Measurements from ENCODE around the gene TMCC1. TPM values are rescaled to one million over a fixed set of nuclear protein-coding genes. Genes with fewer than 3 reads are reported as not detected.

The TMCC1 gene
- polyA plus RNA-seq, 1 of the 3 experiments (the other 2 are of a cell fraction) = 7.2 TPM

DNA sequence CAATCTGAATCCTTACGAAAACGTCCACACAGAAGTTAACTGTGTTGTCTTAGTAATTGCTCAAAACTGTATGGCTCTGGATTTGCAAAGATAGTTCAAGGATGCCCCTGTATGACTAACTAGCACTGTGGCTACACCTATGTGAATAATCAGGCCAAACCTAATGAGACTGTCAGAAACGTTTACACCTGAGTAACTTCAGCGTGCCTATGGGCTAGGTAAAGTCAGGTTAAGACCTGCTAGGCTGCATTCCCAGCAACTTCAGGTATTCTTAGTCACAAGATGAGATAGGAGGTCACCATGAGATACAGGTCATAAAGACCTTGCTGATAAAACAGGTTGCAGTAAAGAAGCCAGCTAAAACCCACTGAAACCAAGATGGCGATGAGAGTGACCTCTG is 199.3 kb downstream of the TMCC1 start:
- no peaks in the 10 kb centered on the region for H3K79me2 ChIP-seq (ENCODE audit: insufficient read depth)
- H4K20me1 ChIP-seq (ENCODE audit: insufficient read depth) = no peaks in the 10 kb centered on the region
- no peak overlapping the region for H3K27ac ChIP-seq (ENCODE audit: low read depth in 2 of 2, low read length in 1 of 2)
- no peak overlapping the region for H3K9ac ChIP-seq
- no peak overlapping the region for H3K4me2 ChIP-seq
- H2AFZ ChIP-seq (ENCODE audit: low read depth) = no peak overlapping the region
- no peaks in the 10 kb centered on the region for H3K36me3 ChIP-seq (replicated peaks in 1 of 2; ENCODE audit: control insufficient read depth in 1 of 2, insufficient read depth in 2 of 2, low read length in 1 of 2)
- WGBS (ENCODE audit: low lambda C conversion rate) = 96% methylated on average over 5 of the region's 5 CpGs
- no peaks in the 10 kb centered on the region for H3K9me2 ChIP-seq
- TF ChIP-seq EZH2phosphoT487 (IDR thresholded peaks at IDR 0.05; ENCODE audit: borderline replicate concordance, low read depth) = no peak
- ChIA-PET POLR2A (no interaction called here), CTCF (interaction anchor here (0.7 kb wide), 1 partner anchor 125 kb away, joined by 4 read pairs; no protein-coding TSS in a partner anchor)
- no peaks in the 10 kb centered on the region for H3F3A ChIP-seq (replicated peaks; ENCODE audit: insufficient read depth)
- no peaks in the 10 kb centered on the region for H3K27me3 ChIP-seq (ENCODE audit: insufficient read depth)
- no peak overlapping the region for H3K4me3 ChIP-seq (ENCODE audit: low read depth in 2 of 2, low read length in 1 of 2)
- DNase-seq = no peak
- no peaks in the 10 kb centered on the region for H3K9me3 ChIP-seq
- peaks cover 4 to 7% of the 10 kb centered on the region in 2 experiments; a peak in 3 of 4 replicates for H3K4me1 ChIP-seq (ENCODE audit: control insufficient read depth in 1 of 2, insufficient read depth in 2 of 2, low read depth in 1 of 2, low read length in 1 of 2)

- Histone ChIP-seq H3K9ac (no peak overlapping the region), H3K27me3 (ENCODE audit: insufficient read depth) (no peaks in the 10 kb centered on the region), H3K9me3 (no peaks in the 10 kb centered on the region), H3K4me1 (ENCODE audit: control insufficient read depth in 1 of 2, insufficient read depth in 2 of 2, low read depth in 1 of 2, low read length in 1 of 2) (peaks cover 13 to 17% of the 10 kb centered on the region in 2 experiments), H3K4me2 (no peak overlapping the region), H3K79me2 (ENCODE audit: insufficient read depth) (no peaks in the 10 kb centered on the region), H4K20me1 (ENCODE audit: insufficient read depth) (no peaks in the 10 kb centered on the region), H3K9me2 (no peaks in the 10 kb centered on the region), H3F3A (replicated peaks; ENCODE audit: insufficient read depth) (peaks cover 10% of the 10 kb centered on the region), H3K27ac (ENCODE audit: low read depth in 2 of 2, low read length in 1 of 2) (no peak overlapping the region), H2AFZ (ENCODE audit: low read depth) (no peak overlapping the region), H3K36me3 (replicated peaks in 1 of 2; ENCODE audit: control insufficient read depth in 1 of 2, insufficient read depth in 2 of 2, low read length in 1 of 2) (no peaks in the 10 kb centered on the region), H3K4me3 (ENCODE audit: low read depth in 2 of 2, low read length in 1 of 2) (no peak overlapping the region)
- WGBS (ENCODE audit: low lambda C conversion rate) = 92% methylated on average over 2 of the region's 2 CpGs
- CTCF ChIA-PET = interaction anchor here (0.6 to 0.8 kb wide), 2 partner anchors 27 to 131 kb away, joined by 3 to 4 read pairs; no protein-coding TSS in a partner anchor
- no peak for DNase-seq
- TF ChIP-seq YY1 (IDR thresholded peaks at IDR 0.05; ENCODE audit: low read depth) = no peak
- no peak for TF ChIP-seq SIN3A (IDR thresholded peaks at IDR 0.05; ENCODE audit: borderline replicate concordance, low read depth, low read length)
- TF ChIP-seq MEF2A (IDR thresholded peaks at IDR 0.05; ENCODE audit: borderline replicate concordance, low read depth) = no peak
- TF ChIP-seq, protein P1, sequence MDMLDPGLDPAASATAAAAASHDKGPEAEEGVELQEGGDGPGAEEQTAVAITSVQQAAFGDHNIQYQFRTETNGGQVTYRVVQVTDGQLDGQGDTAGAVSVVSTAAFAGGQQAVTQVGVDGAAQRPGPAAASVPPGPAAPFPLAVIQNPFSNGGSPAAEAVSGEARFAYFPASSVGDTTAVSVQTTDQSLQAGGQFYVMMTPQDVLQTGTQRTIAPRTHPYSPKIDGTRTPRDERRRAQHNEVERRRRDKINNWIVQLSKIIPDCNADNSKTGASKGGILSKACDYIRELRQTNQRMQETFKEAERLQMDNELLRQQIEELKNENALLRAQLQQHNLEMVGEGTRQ (IDR thresholded peaks at IDR 0.05; ENCODE audit: borderline replicate concordance, low read depth, low read length) = no peak
- no peak for TF ChIP-seq MXI1 (IDR thresholded peaks at IDR 0.05; ENCODE audit: low read depth, low read length)
- no peak for TF ChIP-seq GABPA (IDR thresholded peaks at IDR 0.05; ENCODE audit: low read depth)
- TF ChIP-seq IRF3 (IDR thresholded peaks at IDR 0.05; ENCODE audit: low read depth, low read length) = no peak
- TF ChIP-seq TAF1 (IDR thresholded peaks at IDR 0.05; ENCODE audit: borderline replicate concordance, low read depth, low read length) = no peak
- TF ChIP-seq FOSL2 (IDR thresholded peaks at IDR 0.05; ENCODE audit: borderline replicate concordance, low read depth) = no peak
- no peak for TF ChIP-seq NFIC (IDR thresholded peaks at IDR 0.05; ENCODE audit: borderline replicate concordance)
- TF ChIP-seq ZBTB33 (IDR thresholded peaks at IDR 0.05; ENCODE audit: borderline replicate concordance, low read depth) = no peak
- TF ChIP-seq ELF1 (IDR thresholded peaks at IDR 0.05) = no peak
- TF ChIP-seq EZH2phosphoT487 (IDR thresholded peaks at IDR 0.05; ENCODE audit: borderline replicate concordance, low read depth) = no peak
- TF ChIP-seq RFX5 (IDR thresholded peaks at IDR 0.05; ENCODE audit: low read length) = no peak
- POLR2A ChIA-PET = no interaction called here
Measured at GRCh38 chr3:129692743-129693142, 200.8 kb downstream of the TMCC1 start.
